B cell (primary cell): Measurements from ENCODE around the gene MYMX. TPM values are rescaled to one million over a fixed set of nuclear protein-coding genes. Genes with fewer than 3 reads are reported as not detected.

Source experiments
- ATAC-seq: fragments of 200-7000 bp; cut with Tn5 transposase; one replicate; pipeline ENCODE4 v1.10.0; 2021; ENCODE audit warnings: low read depth, mild to moderate bottlenecking, moderate number of reproducible peaks, moderate library complexity
- CTCF ChIA-PET: fragments of 350-600 bp; sonication (Branson Sonifier 250); formaldehyde crosslinking; loops from one replicate; lab custom pipeline; 2021; ENCODE audit warnings: antibody characterized with exemption, inconsistent platforms; lab: Charles Lee
- POLR2A ChIA-PET: fragments of 350-600 bp; sonication (Branson Sonifier 250); formaldehyde crosslinking; loops from one replicate; lab custom pipeline; 2021; ENCODE audit warnings: antibody characterized with exemption; lab: Charles Lee
- DNase-seq: peaks from one replicate; pipeline ENCODE4 v3.0.0; 2013
- H2AFZ ChIP-seq: 2 replicates; pipeline ENCODE4 v1.6.1; 2012; ENCODE audit warnings: mild to moderate bottlenecking, low read depth, low read length; ENCODE audit not compliant: insufficient read depth, poor library complexity, severe bottlenecking
- H3K27ac ChIP-seq, 2 donors: 1 replicate in 1 of 2; 2 replicates in 1 of 2; pipeline ENCODE4 v1.5.1; 2012 to 2013; ENCODE audit warnings: low read length in 2 of 2, mild to moderate bottlenecking in 2 of 2, moderate library complexity in 1 of 2
- H3K27me3 ChIP-seq, 4 experiments: fragments of 200-600 bp in 1 of 4; sonication (generic) in 1 of 4; replicated peaks in 1 of 4; 1 replicate in 2 of 4; 2 replicates in 2 of 4; pipeline versions ENCODE4 v1.6.1 to v1.7.0; 2013 to 2016; ENCODE audit warnings: low read length in 3 of 4, mild to moderate bottlenecking in 2 of 4, mixed read lengths in 1 of 4, moderate library complexity in 1 of 4; ENCODE audit not compliant: insufficient read depth in 4 of 4, control insufficient read depth in 3 of 4; ENCODE audit errors: control extremely low read depth in 1 of 4
- H3K36me3 ChIP-seq, 2 experiments: replicated peaks in 1 of 2; 1 replicate in 1 of 2; 2 replicates in 1 of 2; pipeline versions ENCODE4 v1.6.1 to v1.7.1; 2013; ENCODE audit warnings: low read length in 1 of 2; ENCODE audit not compliant: insufficient read depth in 2 of 2, control insufficient read depth in 1 of 2; ENCODE audit errors: control extremely low read depth in 1 of 2, extremely low read depth in 1 of 2
- H3K4me1 ChIP-seq, 2 donors: fragments of 200-600 bp in 1 of 2; sonication (generic) in 1 of 2; 1 replicate in 1 of 2; 2 replicates in 1 of 2; pipeline versions ENCODE4 v1.5.1 to v1.6.1; 2013 to 2017; ENCODE audit warnings: low read length in 2 of 2; ENCODE audit not compliant: control insufficient read depth in 2 of 2, insufficient read depth in 2 of 2
- H3K4me2 ChIP-seq: replicated peaks from 2 replicates; pipeline ENCODE3; 2012; ENCODE audit warnings: mild to moderate bottlenecking, low read depth, low read length; ENCODE audit not compliant: poor library complexity, severe bottlenecking
- H3K4me3 ChIP-seq, 5 experiments: fragments of 200-600 bp in 1 of 5; sonication (generic) in 1 of 5; 1 replicate in 3 of 5; 2 replicates in 2 of 5; pipeline versions ENCODE4 v1.5.1 to v1.7.0; 2011 to 2016; ENCODE audit warnings: low read length in 4 of 5, mild to moderate bottlenecking in 4 of 5, low read depth in 2 of 5, control low read depth in 1 of 5, moderate library complexity in 1 of 5; ENCODE audit not compliant: insufficient read depth in 1 of 5; ENCODE audit errors: control extremely low read depth in 1 of 5, extremely low read depth in 1 of 5
- H3K79me2 ChIP-seq: fragments of 200-600 bp; sonication (generic); one replicate; pipeline ENCODE4 v1.6.0; 2016; ENCODE audit warnings: low read length; ENCODE audit not compliant: control insufficient read depth, insufficient read depth
- H3K9ac ChIP-seq: fragments of 200-600 bp; sonication (generic); 2 replicates; pipeline ENCODE4 v1.6.1; 2017; ENCODE audit warnings: mild to moderate bottlenecking, low read length, moderate library complexity
- H3K9me3 ChIP-seq, 3 donors: one replicate each; pipeline versions ENCODE4 v1.6.1 to v1.7.1; 2013; ENCODE audit warnings: low read length in 2 of 3; ENCODE audit not compliant: control insufficient read depth in 2 of 3, insufficient read depth in 1 of 3; ENCODE audit errors: control extremely low read depth in 1 of 3
- H4K20me1 ChIP-seq: 2 replicates; pipeline ENCODE4 v1.6.0; 2012; ENCODE audit warnings: mild to moderate bottlenecking, low read length; ENCODE audit not compliant: insufficient read depth, control insufficient read depth, poor library complexity, severe bottlenecking
- H3K27ac Mint-ChIP-seq: one replicate; pipeline ENCODE4 v1.8.0; 2021; ENCODE audit warnings: mixed read lengths
- H3K27me3 Mint-ChIP-seq: one replicate; pipeline ENCODE4 v1.8.0; 2021; ENCODE audit warnings: mixed read lengths
- H3K4me1 Mint-ChIP-seq: one replicate; pipeline ENCODE4 v1.8.0; 2021; ENCODE audit warnings: mixed read lengths
- H3K4me3 Mint-ChIP-seq: one replicate; pipeline ENCODE4 v1.8.0; 2021; ENCODE audit warnings: mixed read lengths
- H3K9me3 Mint-ChIP-seq: one replicate; pipeline ENCODE4 v1.8.0; 2022; ENCODE audit warnings: mixed read lengths; ENCODE audit not compliant: insufficient read depth
- EZH2 ChIP-seq: IDR thresholded peaks from 2 replicates; pipeline ENCODE4 v1.6.1; 2012; ENCODE audit warnings: borderline replicate concordance, low read depth, mild to moderate bottlenecking, moderate library complexity, low read length; ENCODE audit not compliant: insufficient read depth, poor library complexity, severe bottlenecking
- WGBS: methylation state at CpG from one replicate; pipeline ENCODE4 v1.1.5; 2013; ENCODE audit warnings: missing lambda C conversion rate; ENCODE audit not compliant: insufficient coverage; 5-methylcytosine and 5-hydroxymethylcytosine counted together
- intact Hi-C: fragments of 100-400 bp; cut with micrococcal nuclease; formaldehyde crosslinking; loops from one replicate; pipeline ENCODE4 v1.10.0; 2022
- polyA plus RNA-seq: library from polyadenylated mRNA; depleted of rRNA; stranded (reverse); fragments of >200 nt; gene quantifications from 2 replicates; pipeline ENCODE4 v1.2.3, GENCODE V29; 2012
- total RNA-seq, 2 donors: library from RNA; stranded (reverse); fragments of 120-200 nt in 1 of 2; gene quantifications; 1 replicate in 1 of 2; 2 replicates in 1 of 2; pipeline versions ENCODE4 v1.2.3 to v1.2.4, GENCODE V29; 2013 to 2022
- TF ChIP-seq, protein P1 (sequence below): fragments of 200-600 bp; IDR thresholded peaks from one replicate; pipeline ENCODE4 v1.8.0; 2022; ENCODE audit warnings: antibody characterized with exemption, mild to moderate bottlenecking

MYMX gene
- total and polyA plus RNA-seq, 2 donors (not counting 1 experiment from before 2014, with no cell fraction given) = not detected

- H3K27ac Mint-ChIP-seq = peak overlapping the region; percentile 100
- TF ChIP-seq, protein P1, sequence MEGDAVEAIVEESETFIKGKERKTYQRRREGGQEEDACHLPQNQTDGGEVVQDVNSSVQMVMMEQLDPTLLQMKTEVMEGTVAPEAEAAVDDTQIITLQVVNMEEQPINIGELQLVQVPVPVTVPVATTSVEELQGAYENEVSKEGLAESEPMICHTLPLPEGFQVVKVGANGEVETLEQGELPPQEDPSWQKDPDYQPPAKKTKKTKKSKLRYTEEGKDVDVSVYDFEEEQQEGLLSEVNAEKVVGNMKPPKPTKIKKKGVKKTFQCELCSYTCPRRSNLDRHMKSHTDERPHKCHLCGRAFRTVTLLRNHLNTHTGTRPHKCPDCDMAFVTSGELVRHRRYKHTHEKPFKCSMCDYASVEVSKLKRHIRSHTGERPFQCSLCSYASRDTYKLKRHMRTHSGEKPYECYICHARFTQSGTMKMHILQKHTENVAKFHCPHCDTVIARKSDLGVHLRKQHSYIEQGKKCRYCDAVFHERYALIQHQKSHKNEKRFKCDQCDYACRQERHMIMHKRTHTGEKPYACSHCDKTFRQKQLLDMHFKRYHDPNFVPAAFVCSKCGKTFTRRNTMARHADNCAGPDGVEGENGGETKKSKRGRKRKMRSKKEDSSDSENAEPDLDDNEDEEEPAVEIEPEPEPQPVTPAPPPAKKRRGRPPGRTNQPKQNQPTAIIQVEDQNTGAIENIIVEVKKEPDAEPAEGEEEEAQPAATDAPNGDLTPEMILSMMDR = no peak
- TF ChIP-seq EZH2 = no peak
- ChIA-PET CTCF (interaction anchor here (2.3 to 5.5 kb wide), 3 partner anchors 10 to 47 kb away, joined by 10 to 107 read pairs (median 16); partner anchors contain the start of gene AARS2), POLR2A (interaction anchor here (7.9 kb wide), 1 partner anchor 19 kb away, joined by 105 read pairs; the partner anchor contains the start of gene HSP90AB1)
- H3K4me1 Mint-ChIP-seq = peaks cover 63% of the 10 kb centered on the region
- peak overlapping the region; percentile 95 for H3K4me2 ChIP-seq
- no peak overlapping the region for H2AFZ ChIP-seq
- H3K9me3 ChIP-seq = no peaks in the 10 kb centered on the region
- peak overlapping the region; percentile 96 to 98 for H3K27ac ChIP-seq
- H3K9me3 Mint-ChIP-seq = no peaks in the 10 kb centered on the region
- ATAC-seq (no peak), DNase-seq (no peak)
- peaks cover 1 to 23% of the 10 kb centered on the region in 2 experiments for H3K36me3 ChIP-seq
- peaks cover 41% of the 10 kb centered on the region for H3K79me2 ChIP-seq
- H4K20me1 ChIP-seq = peaks cover 27% of the 10 kb centered on the region
- H3K4me1 ChIP-seq = peaks cover 42 to 56% of the 10 kb centered on the region in 2 donors
- H3K9ac ChIP-seq = peak overlapping the region; percentile 93
- peaks cover 8% of the 10 kb centered on the region for H3K27me3 Mint-ChIP-seq
- H3K4me3 Mint-ChIP-seq = peak overlapping the region; percentile 100
- peak overlapping the region in 4 of 5 experiments; percentile 36 to 98 (median 98) for H3K4me3 ChIP-seq
- WGBS = 37% methylated on average over 11 of the region's 17 CpGs
- H3K27me3 ChIP-seq = peaks cover 0 to 13% (median 4%) of the 10 kb centered on the region in 4 experiments
- intact Hi-C loops = loop anchor here (1.0 to 5.0 kb wide), 4 partner anchors 8 to 122 kb away; partner anchors contain the start of genes AARS2, CDC5L and SLC35B2
Measured at GRCh38 chr6:44265722-44266233, 49.1 kb downstream of the MYMX start.

- intact Hi-C loops = loop anchor here (5.0 kb wide), 1 partner anchor 121 kb away; the partner anchor contains the start of gene CDC5L
- Histone ChIP-seq H3K4me2 (peak overlapping the region; percentile 95), H3K79me2 (peaks cover 36% of the 10 kb centered on the region), H2AFZ (no peak overlapping the region), H3K4me3 (peak overlapping the region in 2 of 5 experiments; percentile 98), H3K27ac (peak overlapping the region; percentile 96 to 98), H3K9me3 (no peaks in the 10 kb centered on the region), H3K27me3 (peaks cover 0 to 17% (median 6%) of the 10 kb centered on the region in 4 experiments), H4K20me1 (peaks cover 21% of the 10 kb centered on the region), H3K9ac (peak overlapping the region; percentile 40), H3K4me1 (peaks cover 40 to 55% of the 10 kb centered on the region in 2 donors), H3K36me3 (peaks cover 0 to 18% of the 10 kb centered on the region in 2 experiments)
- POLR2A ChIA-PET = interaction anchor here (0.6 to 7.9 kb wide), 2 partner anchors 19 to 25 kb away, joined by 5 to 105 read pairs; partner anchors contain the start of gene HSP90AB1
- Mint-ChIP-seq H3K27ac (peak overlapping the region; percentile 100), H3K27me3 (peaks cover 12% of the 10 kb centered on the region), H3K4me1 (peaks cover 61% of the 10 kb centered on the region), H3K4me3 (peak overlapping the region; percentile 100), H3K9me3 (no peaks in the 10 kb centered on the region)
- ATAC-seq = no peak
- CTCF ChIA-PET = interaction anchor here (0.7 to 5.5 kb wide), 10 partner anchors 9 to 93 kb away, joined by 3 to 107 read pairs (median 10); partner anchors contain the start of genes AARS2 and SLC35B2
- DNase-seq = peak; percentile 73
- TF ChIP-seq, protein P1 = no peak
- no peak for TF ChIP-seq EZH2
- 35% methylated on average over 3 of the region's 3 CpGs for WGBS
Measured at GRCh38 chr6:44266347-44266746, 49.6 kb downstream of the MYMX start.
